Ishikawa (cell line): ENCODE results near the gene ZNF157.

Source experiments
- EP300 ChIP-seq: IDR thresholded peaks from 2 replicates; pipeline ENCODE4 v1.6.1; 2012; ENCODE audit warnings: borderline replicate concordance
- FOXM1 ChIP-seq: IDR thresholded peaks from 2 replicates; pipeline ENCODE4 v1.6.1; 2012; ENCODE audit warnings: low read depth, borderline replicate concordance
- ZBTB7A ChIP-seq: IDR thresholded peaks from 2 replicates; pipeline ENCODE4 v1.6.1; 2012; ENCODE audit warnings: low read depth

- no peak for TF ChIP-seq EP300
- no peak for TF ChIP-seq ZBTB7A
- TF ChIP-seq FOXM1 = no peak
Measured at GRCh38 chrX:47456080-47456479, 85.7 kb downstream of the ZNF157 start.
